Measurements from ENCODE around the gene DHPS.
"Not testable (repeated sequence)": the region's sequence is repeated elsewhere in the genome, so short reads cannot be mapped to it uniquely, and the experiment has no call there.

Gene DHPS

DNA sequence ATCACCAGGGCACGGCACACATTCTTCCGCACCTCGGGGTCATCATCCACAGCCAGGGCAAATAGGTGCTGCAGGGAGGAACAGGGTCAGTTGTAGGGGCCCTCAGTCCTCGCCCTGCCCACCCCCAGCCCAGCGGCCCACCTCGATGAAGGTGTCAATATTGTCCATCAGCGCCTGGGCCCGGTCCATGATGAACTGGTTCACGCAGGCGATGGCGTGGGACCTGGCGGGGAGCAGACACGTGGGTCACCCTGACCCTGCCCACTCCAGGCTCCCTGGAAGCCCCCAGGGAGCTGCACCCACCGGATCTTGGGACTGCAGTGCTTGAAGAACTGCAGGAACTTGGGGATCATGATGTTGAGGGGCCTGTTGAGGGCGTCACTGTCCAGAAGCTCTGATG is 33.4 kb upstream of the DHPS start:
- H3K27ac Mint-ChIP-seq = no peak overlapping the region
- no peaks in the 10 kb centered on the region for H3K9me3 Mint-ChIP-seq
- H3K36me3 Mint-ChIP-seq (ENCODE audit: low read depth) = peaks cover 62% of the 10 kb centered on the region
- no peaks in the 10 kb centered on the region for H3K27me3 Mint-ChIP-seq
- no peak overlapping the region for H3K4me3 Mint-ChIP-seq
- H3K4me1 Mint-ChIP-seq (ENCODE audit: low read depth) = peaks cover 14% of the 10 kb centered on the region

DNA sequence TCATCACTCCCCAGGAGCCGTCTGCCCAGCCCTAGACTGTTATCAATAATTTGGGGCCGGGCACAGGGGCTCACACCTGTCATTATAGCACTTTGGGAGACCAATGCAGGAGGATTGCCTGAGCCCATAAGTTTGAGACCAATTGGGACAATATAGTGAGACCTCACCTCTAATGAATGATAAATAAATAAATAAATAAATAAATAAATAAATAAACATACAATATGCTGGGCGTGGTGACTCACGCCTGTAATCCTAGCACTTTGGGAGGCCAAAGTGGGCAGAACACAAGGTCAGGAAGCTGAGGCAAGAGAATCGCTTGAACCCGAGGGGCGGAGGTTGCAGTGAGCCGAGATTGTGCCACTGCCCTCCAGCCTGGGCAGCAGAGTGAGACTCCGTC is 31.6 kb upstream of the DHPS start:
- peaks cover 50% of the 10 kb centered on the region for H3K36me3 Mint-ChIP-seq (ENCODE audit: low read depth)
- H3K4me3 Mint-ChIP-seq; H3K4me1 Mint-ChIP-seq (ENCODE audit: low read depth); H3K27me3 Mint-ChIP-seq; H3K9me3 Mint-ChIP-seq; H3K27ac Mint-ChIP-seq: not testable (repeated sequence)

DNA sequence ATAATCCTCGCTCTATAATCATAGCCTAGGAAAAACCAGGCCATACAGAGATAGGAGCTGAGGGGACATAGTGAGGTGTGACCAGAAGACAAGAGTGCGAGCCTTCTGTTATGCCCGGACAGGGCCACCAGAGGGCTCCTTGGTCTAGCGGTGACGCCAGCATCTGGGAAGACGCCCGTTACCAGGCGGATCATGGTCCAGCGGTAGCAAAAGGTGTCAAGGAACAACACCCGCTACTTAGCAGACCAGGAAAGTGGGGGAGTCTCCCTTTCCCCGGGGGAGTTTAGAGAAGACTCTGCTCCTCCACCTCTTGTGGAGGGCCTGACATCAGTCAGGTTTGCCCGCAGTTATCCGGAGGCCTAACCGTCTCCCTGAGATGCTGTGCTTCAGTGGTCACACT is 30.4 kb upstream of the DHPS start:
- not testable (repeated sequence) for H3K27ac Mint-ChIP-seq; H3K27me3 Mint-ChIP-seq; H3K4me3 Mint-ChIP-seq; H3K4me1 Mint-ChIP-seq (ENCODE audit: low read depth); H3K9me3 Mint-ChIP-seq
- peaks cover 51% of the 10 kb centered on the region for H3K36me3 Mint-ChIP-seq (ENCODE audit: low read depth)

DNA sequence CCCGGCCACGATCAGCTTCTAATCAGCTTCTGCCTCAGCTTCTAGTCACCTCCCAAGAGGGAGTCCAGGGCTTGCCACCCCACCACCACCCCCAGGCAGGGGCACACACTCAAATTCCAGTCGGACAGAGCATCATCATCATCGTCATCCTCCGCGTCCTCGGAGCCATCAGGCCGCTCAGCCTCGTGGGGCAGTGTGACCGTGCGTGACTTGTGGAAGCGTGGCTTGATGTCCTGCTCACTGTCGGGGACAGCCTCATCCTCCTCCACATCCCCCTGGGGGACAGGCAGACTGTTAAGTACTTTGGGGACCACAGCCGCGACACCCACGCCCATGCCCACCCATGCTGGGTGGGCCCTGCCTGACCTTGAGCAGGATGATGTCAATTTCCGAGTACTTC is 29.5 kb upstream of the DHPS start:
- H3K36me3 Mint-ChIP-seq (ENCODE audit: low read depth) = peaks cover 51% of the 10 kb centered on the region
- H3K27ac Mint-ChIP-seq = no peak overlapping the region
- H3K4me1 Mint-ChIP-seq (ENCODE audit: low read depth) = no peaks in the 10 kb centered on the region
- no peaks in the 10 kb centered on the region for H3K27me3 Mint-ChIP-seq
- H3K9me3 Mint-ChIP-seq = no peaks in the 10 kb centered on the region
- no peak overlapping the region for H3K4me3 Mint-ChIP-seq

DNA sequence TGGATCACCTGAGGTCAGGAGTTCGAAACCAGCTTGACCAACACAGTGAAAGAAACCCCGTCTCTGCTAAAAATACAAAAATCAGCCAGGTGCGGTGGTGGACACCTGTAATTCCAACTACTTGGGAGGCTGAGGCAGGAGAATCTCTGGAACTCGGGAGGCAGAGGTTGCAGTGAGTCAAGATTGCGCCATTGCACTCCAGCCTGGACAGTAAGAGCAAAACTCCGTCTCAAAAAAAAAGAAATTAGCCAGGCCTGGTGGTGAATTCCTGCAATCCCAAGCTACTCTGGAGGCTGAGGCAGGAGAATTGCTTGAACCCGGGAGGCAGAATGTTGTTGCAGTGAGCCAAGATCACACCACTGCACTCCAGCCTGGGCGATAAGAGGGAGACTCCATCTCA is 27.0 kb upstream of the DHPS start:
- no peak overlapping the region for H3K4me3 Mint-ChIP-seq
- H3K27ac Mint-ChIP-seq = no peak overlapping the region
- peaks cover 57% of the 10 kb centered on the region for H3K36me3 Mint-ChIP-seq (ENCODE audit: low read depth)
- no peaks in the 10 kb centered on the region for H3K4me1 Mint-ChIP-seq (ENCODE audit: low read depth)
- no peaks in the 10 kb centered on the region for H3K27me3 Mint-ChIP-seq
- H3K9me3 Mint-ChIP-seq = no peaks in the 10 kb centered on the region

DNA sequence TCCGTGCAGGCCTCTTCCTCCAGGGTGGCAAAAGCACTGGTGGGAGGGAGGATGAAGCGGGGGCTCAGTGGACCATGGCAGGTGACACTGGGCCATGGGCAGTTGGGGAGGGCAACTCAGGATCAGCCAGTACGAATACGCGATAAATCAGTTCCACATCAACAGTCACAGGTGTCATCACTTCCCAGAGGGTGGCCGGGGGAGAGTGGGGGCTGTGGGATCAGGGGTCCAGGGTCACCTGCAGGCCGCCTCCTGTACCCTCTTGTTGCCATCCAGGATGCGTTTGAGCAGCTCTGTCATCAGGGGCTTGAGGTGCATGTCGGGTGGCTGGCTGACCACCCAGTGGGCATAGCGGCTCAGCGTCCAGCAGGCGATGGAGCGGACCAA is 24.6 kb upstream of the DHPS start:
- no peak overlapping the region for H3K27ac Mint-ChIP-seq
- no peaks in the 10 kb centered on the region for H3K27me3 Mint-ChIP-seq
- peaks cover 60% of the 10 kb centered on the region for H3K36me3 Mint-ChIP-seq (ENCODE audit: low read depth)
- no peak overlapping the region for H3K4me3 Mint-ChIP-seq
- no peaks in the 10 kb centered on the region for H3K9me3 Mint-ChIP-seq
- H3K4me1 Mint-ChIP-seq (ENCODE audit: low read depth) = no peaks in the 10 kb centered on the region

DNA sequence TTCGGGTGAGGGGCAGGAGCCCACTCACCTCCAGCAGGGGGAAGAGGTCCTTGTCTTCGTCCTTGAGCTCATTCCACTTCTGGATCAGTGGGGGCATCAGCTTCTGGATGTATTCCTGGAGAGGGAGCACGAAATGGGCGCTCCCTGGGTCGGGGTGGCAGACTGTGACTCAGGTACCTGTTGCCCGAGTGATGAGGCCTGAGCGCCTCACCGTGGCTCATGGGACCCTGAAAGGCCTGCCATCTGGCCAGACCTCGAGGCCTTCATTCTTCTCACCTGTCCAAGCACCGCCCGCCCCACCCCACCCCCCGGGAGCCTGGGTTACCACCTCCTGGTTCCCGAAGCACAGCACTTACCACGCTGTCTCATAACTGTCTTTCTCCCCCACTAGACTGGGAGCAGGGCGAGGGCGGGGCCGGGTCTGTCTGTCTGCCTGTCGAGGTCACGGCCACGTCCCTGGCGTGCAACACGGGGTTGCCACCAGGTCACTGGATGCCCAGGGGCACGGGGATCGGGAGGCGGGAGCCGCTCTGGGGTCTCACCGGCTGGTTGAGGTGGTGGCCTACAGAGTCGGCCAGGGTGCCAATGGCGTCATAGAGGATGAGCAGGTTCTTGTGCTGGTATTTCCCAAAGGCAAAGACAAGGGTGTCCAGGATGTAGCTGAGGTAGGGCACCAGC is 24.1 kb upstream of the DHPS start:
- Mint-ChIP-seq H3K27ac (no peak overlapping the region), H3K27me3 (no peaks in the 10 kb centered on the region), H3K4me1 (ENCODE audit: low read depth) (no peaks in the 10 kb centered on the region), H3K9me3 (no peaks in the 10 kb centered on the region), H3K36me3 (ENCODE audit: low read depth) (peaks cover 60% of the 10 kb centered on the region), H3K4me3 (no peak overlapping the region)

DNA sequence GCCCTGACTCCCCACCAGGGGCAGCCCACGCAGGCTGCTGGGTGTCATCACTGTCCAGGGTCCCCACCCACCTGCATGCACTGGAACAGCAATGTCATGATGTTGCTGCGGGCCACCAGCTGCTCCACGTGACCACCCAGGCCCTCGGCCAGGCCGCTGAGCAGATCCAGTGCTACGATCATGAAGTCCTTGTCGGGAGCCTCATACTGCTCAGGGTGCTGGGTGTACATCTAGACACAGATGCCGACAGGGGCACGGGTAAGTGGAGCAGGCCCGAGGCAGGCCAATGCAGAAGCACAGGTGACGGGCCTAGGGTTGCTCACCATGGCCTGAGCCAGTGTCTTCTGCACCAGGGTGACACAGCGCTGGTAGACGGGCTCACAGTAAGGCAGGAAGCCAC is 23.5 kb upstream of the DHPS start:
- Mint-ChIP-seq H3K27ac (peak overlapping the region; percentile 11), H3K27me3 (no peaks in the 10 kb centered on the region), H3K36me3 (ENCODE audit: low read depth) (peaks cover 55% of the 10 kb centered on the region), H3K4me3 (no peak overlapping the region), H3K9me3 (no peaks in the 10 kb centered on the region), H3K4me1 (ENCODE audit: low read depth) (no peaks in the 10 kb centered on the region)

DNA sequence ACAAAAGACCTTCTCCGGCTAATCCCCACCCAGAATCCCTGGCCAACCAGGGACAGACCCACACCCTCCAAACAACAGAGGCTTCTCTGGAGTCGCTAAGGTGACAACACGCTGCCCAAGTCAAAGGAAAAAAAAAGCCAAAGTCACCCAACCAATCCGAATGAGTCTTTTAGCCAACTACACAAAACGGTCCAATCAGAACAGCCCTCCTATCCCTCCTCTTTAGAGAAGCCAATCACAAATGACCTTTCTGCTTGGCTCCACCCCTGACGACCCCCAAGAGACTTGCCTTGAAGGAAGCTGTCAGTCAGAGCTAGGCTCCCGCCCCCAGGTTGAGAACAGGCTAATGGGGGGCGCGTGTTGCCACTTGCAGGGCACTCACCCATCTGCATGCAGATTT is 21.4 kb upstream of the DHPS start:
- H3K27me3 Mint-ChIP-seq = no peaks in the 10 kb centered on the region
- no peaks in the 10 kb centered on the region for H3K9me3 Mint-ChIP-seq
- H3K4me3 Mint-ChIP-seq = no peak overlapping the region
- no peak overlapping the region for H3K27ac Mint-ChIP-seq
- peaks cover 65% of the 10 kb centered on the region for H3K36me3 Mint-ChIP-seq (ENCODE audit: low read depth)
- peaks cover 3% of the 10 kb centered on the region for H3K4me1 Mint-ChIP-seq (ENCODE audit: low read depth)

DNA sequence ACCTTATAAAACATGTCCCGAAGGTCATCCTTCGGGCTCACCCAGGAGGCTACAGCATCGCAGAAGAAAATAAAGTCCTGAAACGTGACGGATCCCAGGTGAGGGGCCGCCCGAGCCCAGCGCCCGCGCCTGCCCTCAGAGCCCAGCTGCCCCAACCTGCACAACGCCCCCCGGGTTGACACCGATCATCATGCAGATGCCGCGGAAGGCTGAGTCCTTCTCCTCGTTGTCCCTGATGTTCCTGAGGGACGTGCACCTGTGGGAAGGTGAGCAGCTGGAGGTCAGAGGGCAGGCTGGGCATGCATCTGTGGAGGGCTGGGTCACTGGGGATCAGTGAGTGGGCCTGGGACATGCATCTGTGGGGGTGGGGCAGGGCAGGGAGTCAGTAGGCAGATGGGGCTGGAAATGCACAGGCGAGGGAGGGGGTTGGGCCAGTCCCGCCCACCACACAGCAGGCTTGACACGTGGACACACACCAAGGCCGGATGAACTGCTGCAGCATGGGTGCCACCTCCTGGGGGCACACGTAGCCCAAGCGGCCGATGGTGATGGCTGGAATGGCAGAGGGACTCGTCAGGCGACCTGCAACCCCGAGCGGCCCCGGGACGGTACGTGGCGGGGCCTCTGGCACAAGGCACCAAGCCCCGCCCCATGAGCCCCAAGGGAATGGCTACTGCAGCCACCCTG is 20.1 kb upstream of the DHPS start:
- peaks cover 11% of the 10 kb centered on the region for H3K4me1 Mint-ChIP-seq (ENCODE audit: low read depth)
- no peak overlapping the region for H3K27ac Mint-ChIP-seq
- no peak overlapping the region for H3K4me3 Mint-ChIP-seq
- peaks cover 61% of the 10 kb centered on the region for H3K36me3 Mint-ChIP-seq (ENCODE audit: low read depth)
- no peaks in the 10 kb centered on the region for H3K27me3 Mint-ChIP-seq
- H3K9me3 Mint-ChIP-seq = no peaks in the 10 kb centered on the region

DNA sequence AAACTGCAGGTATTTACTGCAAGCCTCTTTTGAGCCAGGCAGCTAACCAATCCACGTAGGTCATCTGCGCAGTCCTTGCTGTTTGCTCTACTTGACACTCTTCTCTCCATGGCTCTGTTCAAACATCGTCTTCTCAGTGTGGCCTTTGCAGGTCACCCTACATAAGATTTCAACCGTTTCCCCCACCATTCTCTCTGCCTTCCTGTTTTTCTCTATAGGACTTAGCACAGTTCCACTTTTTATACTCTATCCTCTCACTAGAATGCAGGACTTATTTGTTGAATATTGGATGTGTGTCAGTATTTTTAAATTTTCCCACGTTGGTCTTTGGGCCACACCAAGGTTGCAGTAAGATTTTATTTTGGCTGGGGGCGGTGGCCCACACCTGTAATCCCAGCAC is 16.5 kb upstream of the DHPS start:
- no peaks in the 10 kb centered on the region for H3K27me3 Mint-ChIP-seq
- no peaks in the 10 kb centered on the region for H3K9me3 Mint-ChIP-seq
- H3K36me3 Mint-ChIP-seq (ENCODE audit: low read depth) = peaks cover 32% of the 10 kb centered on the region
- H3K4me3 Mint-ChIP-seq = peak overlapping the region; percentile 65
- H3K4me1 Mint-ChIP-seq (ENCODE audit: low read depth) = peaks cover 16% of the 10 kb centered on the region
- H3K27ac Mint-ChIP-seq = peak overlapping the region; percentile 82

DNA sequence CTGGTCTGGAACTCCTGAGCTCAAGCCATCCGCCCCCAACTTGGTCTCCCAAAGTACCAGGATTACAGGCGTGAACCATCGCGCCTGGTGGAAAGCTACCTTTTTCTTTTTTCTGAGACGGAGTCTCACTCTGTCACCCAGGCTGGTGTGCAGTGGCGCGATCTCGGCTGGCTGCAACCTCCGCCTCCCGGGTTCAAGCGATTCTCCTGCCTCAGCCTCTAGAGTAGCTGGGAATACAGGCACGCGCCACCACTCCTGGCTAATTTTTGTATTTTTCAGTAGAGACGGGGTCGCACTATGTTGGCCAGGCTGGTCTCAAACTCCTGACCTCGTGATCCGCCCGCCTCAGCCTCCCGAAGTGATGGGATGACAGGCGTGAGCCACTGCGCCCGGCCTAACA is 15.7 kb upstream of the DHPS start:
- Mint-ChIP-seq H3K4me1 (ENCODE audit: low read depth) (peaks cover 16% of the 10 kb centered on the region), H3K4me3 (peak overlapping the region; percentile 85), H3K36me3 (ENCODE audit: low read depth) (peaks cover 25% of the 10 kb centered on the region)
- H3K27me3 Mint-ChIP-seq, H3K27ac Mint-ChIP-seq, H3K9me3 Mint-ChIP-seq: not testable (repeated sequence)

DNA sequence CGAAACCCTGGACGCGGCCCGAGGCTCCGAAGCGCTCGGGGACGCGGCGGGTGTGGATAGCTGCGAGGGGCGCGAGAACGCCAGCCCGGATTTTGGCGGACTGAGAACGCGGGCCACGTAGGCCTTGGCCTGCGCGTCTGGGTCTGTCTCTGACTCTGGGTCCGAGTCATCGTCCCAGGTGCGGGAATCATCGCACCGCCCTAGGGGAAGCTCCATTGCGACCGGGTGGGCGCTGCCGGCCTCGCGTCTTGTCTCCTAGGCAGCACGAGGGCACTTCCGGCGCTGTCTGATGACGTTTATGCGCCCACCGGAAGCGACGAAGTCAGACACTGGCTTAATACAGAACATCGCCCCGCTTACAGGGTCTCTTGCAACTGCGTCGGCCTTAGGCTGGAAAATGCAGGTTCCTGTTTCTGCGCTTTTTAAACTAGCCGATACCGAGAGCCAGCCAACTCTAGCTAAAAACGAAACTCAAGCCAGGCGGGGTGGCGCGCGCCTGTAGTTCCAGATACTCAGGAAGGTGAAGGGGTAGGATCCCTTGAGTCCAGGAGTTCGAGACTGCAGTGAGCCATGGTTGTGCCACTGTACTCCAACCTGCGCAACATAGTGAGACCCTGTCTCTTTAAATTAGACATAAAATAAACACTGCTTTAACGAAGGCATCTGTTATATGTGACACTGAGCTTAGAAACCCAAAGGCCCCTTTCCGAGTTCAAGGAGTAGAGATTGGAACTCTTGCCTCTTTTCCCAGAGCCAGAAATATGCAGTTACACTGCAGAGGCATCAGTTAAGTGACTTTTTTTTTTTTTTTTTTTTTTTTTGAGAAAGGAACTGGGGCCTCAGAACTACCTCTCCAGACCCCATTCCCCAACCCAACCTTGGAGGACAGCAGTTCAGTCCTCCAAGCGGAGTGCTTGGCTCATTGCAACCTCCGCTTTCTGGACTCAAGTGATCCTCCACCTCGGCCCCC is 15.0 kb upstream of the DHPS start, which contains the start of gene FBXW9:
FBXW9 (minus strand) TSS at position 266 of the 970 bp plus-strand sequence; CDS start at position 216, 50 bp downstream.
- peaks cover 20% of the 10 kb centered on the region for H3K36me3 Mint-ChIP-seq (ENCODE audit: low read depth)
- H3K27me3 Mint-ChIP-seq = no peaks in the 10 kb centered on the region
- H3K4me3 Mint-ChIP-seq = peak within 1 kb of the TSS; percentile 85
- peak within 1 kb of the TSS; percentile 92 for H3K27ac Mint-ChIP-seq
- no peaks in the 10 kb centered on the region for H3K9me3 Mint-ChIP-seq
- peaks cover 16% of the 10 kb centered on the region for H3K4me1 Mint-ChIP-seq (ENCODE audit: low read depth)

DNA sequence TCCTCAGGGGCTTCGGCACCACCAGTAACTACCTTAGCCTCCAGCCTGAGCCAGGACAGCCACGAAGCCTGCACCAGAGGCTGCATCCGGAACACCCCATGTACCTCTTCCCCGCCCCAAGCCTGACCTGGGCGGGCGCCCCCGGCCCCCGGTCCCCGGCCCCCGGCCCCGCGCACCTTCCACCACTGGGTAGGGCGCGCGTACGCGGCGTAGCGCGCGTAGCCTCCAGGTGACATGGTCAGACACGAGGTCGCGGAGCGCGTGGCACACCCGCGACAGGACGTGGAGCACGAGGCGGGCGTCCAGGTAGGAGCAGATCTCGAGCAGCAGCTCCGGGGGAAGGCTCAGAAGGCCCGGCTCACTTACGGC is 14.3 kb upstream of the DHPS start:
- no peaks in the 10 kb centered on the region for H3K9me3 Mint-ChIP-seq
- peak overlapping the region; percentile 92 for H3K27ac Mint-ChIP-seq
- no peaks in the 10 kb centered on the region for H3K27me3 Mint-ChIP-seq
- H3K4me3 Mint-ChIP-seq = peak overlapping the region; percentile 85
- peaks cover 18% of the 10 kb centered on the region for H3K36me3 Mint-ChIP-seq (ENCODE audit: low read depth)
- H3K4me1 Mint-ChIP-seq (ENCODE audit: low read depth) = peaks cover 16% of the 10 kb centered on the region

DNA sequence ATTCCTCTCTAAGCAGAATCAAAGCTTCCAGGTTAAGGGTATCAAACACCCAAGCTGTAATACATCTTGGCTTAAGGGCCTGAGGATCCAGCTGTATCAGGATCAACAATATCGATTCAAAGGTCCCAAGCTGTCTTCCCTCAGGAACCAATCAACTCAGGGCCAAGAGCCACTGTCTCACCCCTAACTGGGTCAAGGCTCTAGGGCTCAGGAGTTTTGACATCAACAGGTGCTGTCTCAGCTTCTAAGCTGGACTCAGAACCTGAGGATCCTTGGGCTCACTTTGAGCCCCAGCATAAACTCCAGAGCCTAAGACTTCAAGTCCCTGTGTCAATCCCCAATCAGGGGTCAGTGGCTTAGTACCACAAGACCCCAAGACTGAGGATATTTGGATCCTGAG is 13.8 kb upstream of the DHPS start:
- H3K27me3 Mint-ChIP-seq = no peaks in the 10 kb centered on the region
- H3K36me3 Mint-ChIP-seq (ENCODE audit: low read depth) = peaks cover 14% of the 10 kb centered on the region
- peaks cover 16% of the 10 kb centered on the region for H3K4me1 Mint-ChIP-seq (ENCODE audit: low read depth)
- peak overlapping the region; percentile 85 for H3K4me3 Mint-ChIP-seq
- H3K27ac Mint-ChIP-seq = peak overlapping the region; percentile 70
- H3K9me3 Mint-ChIP-seq = no peaks in the 10 kb centered on the region

All from stimulated activated naive CD8-positive, alpha-beta T cell treated with anti-CD3 and anti-CD28 coated beads, Interleukin-15, Interleukin-2, amounts not matched to agents 100 ng/mL and 50 ng/mL, for 24 hours (primary cell).